HG03066 (cell line): ENCODE results near the gene PRDX3.
"Not testable (repeated sequence)": the region's sequence is repeated elsewhere in the genome, so short reads cannot be mapped to it uniquely, and the experiment has no call there.

Experiments
- ATAC-seq: cut with Tn5 transposase; IDR thresholded peaks from one replicate; pipeline ENCODE4 v1.9.1; 2021; ENCODE audit warnings: low read depth; ENCODE audit not compliant: unreplicated experiment

PRDX3 gene

GRCh38 chr10:119165171-119166117, 13.2 kb downstream of the PRDX3 start, which contains the start of gene SFXN4:
SFXN4 (minus strand) TSS chr10:119165714; CDS start chr10:119165647, 67 bp downstream.
- peak; percentile 93 for ATAC-seq

- ATAC-seq: no peak
Measured at GRCh38 chr10:119162452-119163092, 16.0 kb downstream of the PRDX3 start.

GRCh38 chr10:119161680-119162451, 16.7 kb downstream of the PRDX3 start:
- ATAC-seq: no peak

GRCh38 chr10:119159332-119159731, 19.3 kb downstream of the PRDX3 start:
- ATAC-seq: no peak

DNA sequence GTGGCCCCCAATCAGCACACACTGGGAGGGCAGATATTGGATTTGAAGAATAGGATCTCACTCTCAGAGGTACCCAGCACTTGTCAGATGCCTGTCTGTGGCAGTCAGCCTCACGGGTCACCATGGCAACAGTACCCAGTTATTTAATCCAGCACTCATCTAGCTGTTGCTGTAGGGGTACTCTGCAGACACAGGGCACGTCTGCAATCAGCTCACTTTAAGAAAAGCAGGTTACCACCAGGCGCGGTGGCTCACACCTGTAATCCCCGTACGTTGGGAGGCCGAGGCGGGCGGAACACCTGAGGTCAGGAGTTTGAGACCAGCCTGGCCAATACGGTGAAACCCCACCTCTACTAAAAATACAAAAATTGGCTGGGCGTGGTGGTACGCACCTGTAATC, 25.0 kb downstream of the PRDX3 start:
- no peak for ATAC-seq

GRCh38 chr10:119153041-119153440, 25.6 kb downstream of the PRDX3 start:
- ATAC-seq: no peak

- ATAC-seq: not testable (repeated sequence)
Measured at GRCh38 chr10:119151601-119152000, 27.0 kb downstream of the PRDX3 start.

DNA sequence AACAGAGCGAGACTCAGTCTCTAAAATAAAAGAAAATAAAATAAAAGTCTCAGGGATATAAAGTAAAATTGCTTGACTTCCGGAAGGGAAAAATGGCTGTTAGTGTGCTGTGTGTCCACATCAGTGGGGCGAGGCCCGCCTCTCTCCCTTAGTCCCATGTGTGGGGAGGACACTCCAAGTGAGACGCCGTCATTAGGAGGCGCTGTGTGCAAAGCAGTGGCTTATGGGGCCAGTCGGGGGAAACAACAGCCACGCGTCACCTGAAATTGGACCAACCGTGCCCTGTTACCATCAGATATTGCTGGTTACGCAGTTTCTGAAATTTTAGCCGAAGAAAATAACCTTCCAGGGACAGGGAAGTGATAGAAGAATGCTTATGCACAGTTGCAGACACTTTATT, 28.9 kb downstream of the PRDX3 start:
- no peak for ATAC-seq

GRCh38 chr10:119149157-119149556, 29.5 kb downstream of the PRDX3 start:
- no peak for ATAC-seq

- no peak for ATAC-seq
Measured at GRCh38 chr10:119143657-119144056, 35.0 kb downstream of the PRDX3 start.

DNA sequence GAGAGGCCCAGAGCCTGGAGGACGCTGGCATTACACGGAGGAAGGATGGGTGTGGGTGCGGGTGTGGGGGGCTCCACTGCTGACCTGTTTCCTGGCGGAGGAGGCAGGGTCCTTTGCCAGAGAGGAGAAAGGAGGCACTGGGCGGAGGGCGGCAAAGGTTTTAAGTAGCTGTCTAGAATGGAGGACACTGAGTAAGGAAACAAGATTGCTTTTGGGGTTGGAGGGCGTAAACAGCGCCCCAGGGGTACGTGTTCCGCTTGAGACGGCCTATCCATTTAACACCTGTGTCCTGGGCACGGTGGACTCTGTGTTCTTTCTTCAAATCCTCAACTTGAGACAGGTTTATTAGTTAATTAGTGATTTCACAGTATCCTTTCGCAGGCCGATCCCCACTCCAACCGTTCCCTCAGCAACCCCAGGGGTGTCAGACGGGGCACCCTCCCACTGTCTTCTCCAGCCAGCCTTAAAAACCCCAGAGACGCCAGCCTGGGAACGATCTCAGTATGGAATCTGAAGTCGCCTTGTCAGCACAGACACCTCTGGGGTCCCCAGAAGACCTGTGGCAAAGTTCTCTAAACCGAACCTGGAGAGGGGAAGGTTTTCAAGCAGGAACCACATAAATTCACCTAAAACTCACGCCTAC, 37.9 kb downstream of the PRDX3 start:
- no peak for ATAC-seq

DNA sequence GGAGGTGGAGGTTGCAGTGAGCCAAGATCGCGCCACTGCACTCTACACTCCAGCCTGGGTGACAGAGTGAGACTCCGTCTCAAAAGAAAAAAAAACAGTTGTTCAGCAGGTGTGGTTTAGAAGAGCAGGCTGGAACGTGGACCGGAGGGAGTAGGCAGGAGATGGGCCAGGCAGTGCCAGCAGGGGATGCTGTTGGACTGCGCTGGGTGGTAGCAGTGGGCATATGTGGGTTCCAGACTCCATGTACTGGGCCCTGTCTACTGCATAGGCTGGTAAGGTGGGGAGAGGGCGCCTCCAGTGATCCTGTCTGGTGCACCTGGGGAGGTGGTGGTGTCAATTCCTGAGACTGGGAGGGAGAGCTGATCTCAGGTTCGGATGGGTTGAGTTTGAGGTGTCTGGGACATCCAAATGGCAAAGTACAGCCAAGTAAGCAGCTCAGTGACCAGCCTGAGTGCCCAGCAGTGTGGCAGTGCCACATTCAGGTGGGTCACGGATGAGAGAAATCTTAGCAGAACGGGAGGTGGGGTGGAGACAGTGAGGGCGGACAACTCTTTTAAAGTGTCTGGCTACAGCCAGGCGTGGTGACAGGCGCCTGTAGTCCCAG, 39.0 kb downstream of the PRDX3 start:
- no peak for ATAC-seq

DNA sequence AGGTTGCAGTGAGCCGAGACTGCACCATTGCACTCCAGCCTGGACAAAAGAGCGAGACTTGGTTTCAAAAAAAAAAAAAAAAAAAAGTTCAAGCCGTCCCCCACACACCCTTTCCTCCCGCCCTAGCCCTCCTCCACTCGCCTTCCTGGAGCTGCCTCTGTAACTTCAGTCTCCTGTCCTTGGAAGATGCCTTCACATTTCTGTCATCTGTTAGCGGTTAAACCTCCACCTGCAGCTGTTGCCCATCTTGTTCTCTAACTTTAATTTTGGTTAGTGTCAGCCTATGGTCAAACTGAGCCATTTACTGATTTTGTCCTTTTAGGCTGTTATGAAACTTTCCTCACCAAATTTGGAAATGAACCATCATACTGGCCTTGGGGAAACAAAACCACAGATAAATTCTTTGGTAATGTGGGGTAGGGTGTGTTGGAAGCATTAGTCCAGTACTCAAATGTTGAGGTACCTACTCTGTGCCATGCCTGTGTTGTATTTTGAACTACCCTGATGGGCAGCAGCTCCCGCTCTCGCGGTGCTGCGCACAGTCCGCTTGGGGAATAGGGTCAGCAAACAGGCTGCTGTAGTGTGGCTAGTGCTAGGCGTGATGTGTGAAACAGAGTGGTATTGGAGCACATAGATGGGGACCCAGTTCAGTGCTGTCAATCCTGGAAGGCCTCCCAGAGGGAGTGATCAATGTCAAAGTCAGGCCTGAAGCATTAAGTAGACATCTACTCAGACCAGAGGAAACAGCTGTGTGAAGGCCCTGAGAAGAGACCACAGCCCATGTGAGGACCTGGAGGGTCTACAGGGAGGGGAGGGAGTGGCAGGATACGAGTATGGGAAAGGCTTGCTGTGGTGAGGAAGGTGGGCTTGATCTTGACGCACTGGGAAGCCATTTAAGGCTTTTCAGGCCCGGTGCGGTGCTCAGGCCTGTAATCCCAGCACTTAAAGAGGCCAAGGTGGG, 40.0 kb downstream of the PRDX3 start:
- ATAC-seq: no peak

DNA sequence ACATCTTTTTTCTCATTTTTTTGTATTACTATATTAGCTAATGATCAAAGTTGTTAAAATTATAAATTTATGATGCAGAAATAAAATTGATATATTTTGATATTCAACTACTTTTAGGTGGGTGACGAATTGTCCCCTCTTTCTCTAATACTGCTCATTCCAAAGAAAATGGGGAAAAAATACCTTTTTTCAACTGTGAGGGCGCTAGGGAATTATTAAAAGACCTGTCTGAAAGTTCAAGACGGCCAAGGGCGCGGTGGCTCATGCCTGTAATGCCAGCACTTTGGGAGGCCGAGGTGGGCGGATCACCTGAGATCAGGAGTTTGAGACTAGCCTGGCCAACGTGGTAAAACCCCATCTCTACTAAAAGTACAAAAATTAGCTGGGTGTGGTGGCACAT, 40.7 kb downstream of the PRDX3 start:
- ATAC-seq: not testable (repeated sequence)

- no peak for ATAC-seq
Measured at GRCh38 chr10:119136084-119136483, 42.5 kb downstream of the PRDX3 start.

GRCh38 chr10:119135513-119135881, 43.1 kb downstream of the PRDX3 start:
- ATAC-seq: no peak

- ATAC-seq: no peak
Measured at GRCh38 chr10:119133949-119134348, 44.7 kb downstream of the PRDX3 start.

GRCh38 chr10:119132521-119133345, 45.9 kb downstream of the PRDX3 start:
- ATAC-seq: no peak
